HG03064 (cell line): ENCODE measurements around the gene DENND6A.
"Not testable (repeated sequence)": the region's sequence is repeated elsewhere in the genome, so short reads cannot be mapped to it uniquely, and the experiment has no call there.

Experiments
- ATAC-seq: cut with Tn5 transposase; IDR thresholded peaks from one replicate; pipeline ENCODE4 v1.9.1; 2021; ENCODE audit warnings: low read depth; ENCODE audit not compliant: unreplicated experiment

The DENND6A gene

GRCh38 chr3:57692396-57693147 lies at the start of gene DENND6A:
DENND6A (minus strand) TSS chr3:57693077; CDS start chr3:57693018, 59 bp downstream.
- ATAC-seq = peak; percentile 75

GRCh38 chr3:57740027-57740426 lies 47.1 kb upstream of the DENND6A start:
- ATAC-seq = no peak

- ATAC-seq = no peak
These were observed 45.5 kb upstream of the DENND6A start for GRCh38 chr3:57738391-57738790.

- ATAC-seq = no peak
These were observed 45.0 kb upstream of the DENND6A start for GRCh38 chr3:57737840-57738239.

- no peak for ATAC-seq
These were observed 42.5 kb upstream of the DENND6A start for GRCh38 chr3:57735405-57735804.

- ATAC-seq = no peak
These were observed 40.9 kb upstream of the DENND6A start for GRCh38 chr3:57733790-57734189.

- ATAC-seq = no peak
These were observed 38.4 kb upstream of the DENND6A start for GRCh38 chr3:57731311-57731710.

GRCh38 chr3:57730682-57731081 lies 37.8 kb upstream of the DENND6A start:
- no peak for ATAC-seq

- no peak for ATAC-seq
These were observed 36.6 kb upstream of the DENND6A start for GRCh38 chr3:57729334-57730045.

- no peak for ATAC-seq
These were observed 34.2 kb upstream of the DENND6A start for GRCh38 chr3:57727106-57727505.

- ATAC-seq = no peak
These were observed 33.5 kb upstream of the DENND6A start for GRCh38 chr3:57726397-57726796.

GRCh38 chr3:57718118-57718517 lies 25.2 kb upstream of the DENND6A start:
- no peak for ATAC-seq

- no peak for ATAC-seq
These were observed 24.5 kb upstream of the DENND6A start for GRCh38 chr3:57717205-57717868.

- no peak for ATAC-seq
These were observed 22.8 kb upstream of the DENND6A start for GRCh38 chr3:57715686-57716085.

- no peak for ATAC-seq
These were observed 16.7 kb upstream of the DENND6A start for GRCh38 chr3:57709559-57709958.

- ATAC-seq = no peak
These were observed 16.2 kb upstream of the DENND6A start for GRCh38 chr3:57709031-57709430.

- no peak for ATAC-seq
These were observed 13.6 kb upstream of the DENND6A start for GRCh38 chr3:57706462-57706861.

GRCh38 chr3:57705351-57705750 lies 12.5 kb upstream of the DENND6A start:
- ATAC-seq = not testable (repeated sequence)

- ATAC-seq = no peak
These were observed 8.9 kb upstream of the DENND6A start for GRCh38 chr3:57701781-57702180.

- no peak for ATAC-seq
These were observed 7.9 kb upstream of the DENND6A start for GRCh38 chr3:57700737-57701136.

GRCh38 chr3:57699591-57699990 lies 6.7 kb upstream of the DENND6A start:
- ATAC-seq = no peak
